ENCODE data around the gene KCTD2. TPM values are rescaled to one million over a fixed set of nuclear protein-coding genes. Genes with fewer than 3 reads are reported as not detected.
"Not testable (repeated sequence)": the region's sequence is repeated elsewhere in the genome, so short reads cannot be mapped to it uniquely, and the experiment has no call there.

The KCTD2 gene, protein sequence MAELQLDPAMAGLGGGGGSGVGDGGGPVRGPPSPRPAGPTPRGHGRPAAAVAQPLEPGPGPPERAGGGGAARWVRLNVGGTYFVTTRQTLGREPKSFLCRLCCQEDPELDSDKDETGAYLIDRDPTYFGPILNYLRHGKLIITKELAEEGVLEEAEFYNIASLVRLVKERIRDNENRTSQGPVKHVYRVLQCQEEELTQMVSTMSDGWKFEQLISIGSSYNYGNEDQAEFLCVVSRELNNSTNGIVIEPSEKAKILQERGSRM
- 43.2 TPM for total RNA-seq
- long read RNA-seq, transcript KCTD2-201 (6 exons, 3,635 nt), result major isoform, 18 of 55 reads
- long read RNA-seq, partial matches to known transcripts, result 3 of 55 reads
- long read RNA-seq, other reads (novel, unspliced or antisense), result 34 of 55 reads

DNA sequence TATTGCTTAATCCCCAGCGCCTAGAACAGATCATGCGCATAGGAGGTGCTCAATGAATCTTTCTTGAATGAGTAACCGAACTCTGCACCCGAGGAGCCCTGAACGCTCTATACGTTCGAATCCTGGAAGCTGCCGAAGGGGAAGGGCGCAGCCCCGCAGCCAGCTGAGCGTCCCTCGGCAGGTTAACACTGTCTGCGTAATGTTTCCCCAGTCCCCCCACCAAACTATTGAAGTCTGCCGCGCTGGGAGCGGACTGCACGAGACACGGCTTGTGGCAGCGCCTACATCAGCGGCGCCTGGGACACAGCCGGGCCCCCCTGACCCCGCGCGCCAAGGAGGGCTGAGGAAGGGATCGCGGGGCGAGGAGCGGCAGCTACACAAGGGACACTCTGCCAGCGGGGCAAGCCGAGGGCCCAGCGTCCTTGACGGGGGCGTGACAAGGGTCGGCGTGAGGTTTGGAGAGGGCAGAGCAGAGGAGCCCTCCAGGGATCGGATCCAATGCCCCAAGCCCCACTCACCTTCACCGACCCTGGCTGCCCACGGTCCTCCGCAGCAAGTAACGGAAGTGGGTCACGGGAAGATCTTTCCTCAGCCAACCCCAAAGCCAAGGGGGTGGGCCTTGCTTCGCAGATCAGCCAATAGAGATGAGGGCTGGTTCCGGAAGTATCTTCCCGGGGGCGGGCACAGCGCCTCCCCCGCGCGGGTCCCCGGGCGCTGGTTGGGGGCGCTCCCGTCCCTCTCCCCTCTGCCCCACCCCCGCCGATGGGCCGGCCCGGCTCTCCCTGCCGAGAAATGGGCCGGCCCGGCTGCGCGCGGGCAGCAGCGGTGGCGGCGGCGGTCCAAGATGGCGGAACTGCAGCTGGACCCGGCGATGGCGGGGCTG, at the start of gene KCTD2, which contains the start of gene ATP5PD:
KCTD2 (plus strand) TSS at position 819 of the 883 bp plus-strand sequence; CDS start at position 845, 26 bp downstream.
ATP5PD (minus strand) TSS at position 563 of the 883 bp plus-strand sequence. CDS start 4,319 bp downstream, outside the sequence.
- intact Hi-C loops (cut with DNase I), result no loop called here
- DNase-seq (ENCODE audit: low spot score), result peak; percentile 97

DNA sequence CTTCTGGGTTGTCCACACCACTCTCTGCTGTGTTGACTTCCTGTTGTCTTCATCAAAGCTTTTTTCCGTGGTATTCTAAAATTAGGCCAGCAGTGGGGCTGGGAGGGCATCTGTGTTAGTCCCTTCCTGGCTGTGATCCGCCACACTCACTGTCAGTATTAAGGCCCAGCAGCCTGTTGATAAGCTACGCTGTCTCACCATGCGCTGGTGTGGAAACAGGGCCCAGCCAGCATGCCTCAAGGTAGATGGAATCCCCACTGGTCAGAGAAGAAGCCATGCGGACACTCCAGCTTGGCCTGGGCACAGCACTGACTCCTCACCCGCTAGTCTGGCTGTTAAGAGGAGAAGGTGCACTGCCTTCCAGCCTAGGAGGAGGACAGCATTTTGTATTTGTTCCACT, 48.2 kb upstream of the KCTD2 start:
- no peak for DNase-seq (ENCODE audit: low spot score)
- intact Hi-C loops (cut with DNase I), result no loop called here

DNA sequence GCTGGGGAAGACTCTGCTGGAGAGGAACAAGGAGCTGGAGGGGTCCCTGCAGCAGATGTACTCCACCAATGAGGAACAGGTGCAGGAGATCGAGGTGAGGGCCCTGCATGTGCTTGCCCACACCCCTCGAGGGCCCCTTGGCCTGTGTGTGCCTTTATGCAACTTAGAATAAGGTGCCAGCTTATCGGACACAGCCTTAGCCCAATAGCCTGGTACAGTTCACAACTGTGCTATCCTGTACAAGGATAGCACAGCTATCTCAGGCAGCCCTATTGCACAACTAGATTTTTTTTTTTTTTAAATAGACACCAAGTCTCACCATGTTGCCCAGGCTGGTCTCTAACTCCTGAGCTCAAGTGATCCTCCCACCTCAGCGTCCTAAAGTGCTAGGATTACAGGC, 47.5 kb upstream of the KCTD2 start:
- no peak for DNase-seq (ENCODE audit: low spot score)
- intact Hi-C loops (cut with DNase I), result no loop called here

DNA sequence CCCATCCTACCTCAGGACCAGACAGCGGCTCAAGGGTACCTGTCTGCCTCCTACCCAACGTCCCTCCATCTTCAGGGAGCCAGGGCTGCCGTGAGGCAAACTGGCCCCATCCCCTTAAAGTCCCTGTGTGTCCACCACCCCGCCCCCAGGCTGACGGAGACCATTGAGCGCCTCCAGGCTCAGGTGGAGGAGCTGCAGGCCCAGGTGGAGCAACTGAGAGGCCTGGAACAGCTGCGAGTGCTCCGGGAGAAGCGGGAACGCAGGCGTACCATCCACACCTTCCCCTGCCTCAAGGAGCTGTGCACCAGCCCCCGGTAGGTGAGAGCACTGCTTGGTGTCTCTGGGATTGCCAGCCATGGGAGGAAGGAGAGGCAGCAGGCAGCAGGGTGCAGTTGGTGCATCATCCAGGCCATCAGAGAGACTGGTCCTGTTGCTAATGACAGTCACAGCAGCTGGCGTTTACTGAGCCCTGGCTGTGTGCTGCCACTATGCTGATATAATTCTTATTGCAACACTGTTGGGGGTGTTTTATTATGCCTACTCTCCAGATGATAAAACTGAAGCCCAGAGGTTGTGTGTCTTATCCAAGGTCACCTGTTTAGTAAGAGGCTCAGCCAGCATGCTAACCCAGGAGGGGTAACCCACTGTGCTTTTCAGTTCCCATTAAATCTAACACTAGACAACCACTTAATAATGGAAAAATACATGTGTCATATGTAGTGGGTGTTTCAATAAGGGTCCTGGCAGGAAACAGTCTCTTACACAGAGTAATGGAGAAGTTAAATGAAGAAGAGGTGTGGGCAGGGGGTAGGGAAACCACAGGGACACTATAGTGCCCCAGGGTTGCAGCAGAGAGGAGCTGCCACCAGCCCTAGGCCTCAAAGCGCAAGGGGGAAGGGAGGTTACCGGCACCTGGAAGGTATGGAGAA, 44.8 kb upstream of the KCTD2 start:
- no peak for DNase-seq (ENCODE audit: low spot score)
- intact Hi-C loops (cut with DNase I), result no loop called here

DNA sequence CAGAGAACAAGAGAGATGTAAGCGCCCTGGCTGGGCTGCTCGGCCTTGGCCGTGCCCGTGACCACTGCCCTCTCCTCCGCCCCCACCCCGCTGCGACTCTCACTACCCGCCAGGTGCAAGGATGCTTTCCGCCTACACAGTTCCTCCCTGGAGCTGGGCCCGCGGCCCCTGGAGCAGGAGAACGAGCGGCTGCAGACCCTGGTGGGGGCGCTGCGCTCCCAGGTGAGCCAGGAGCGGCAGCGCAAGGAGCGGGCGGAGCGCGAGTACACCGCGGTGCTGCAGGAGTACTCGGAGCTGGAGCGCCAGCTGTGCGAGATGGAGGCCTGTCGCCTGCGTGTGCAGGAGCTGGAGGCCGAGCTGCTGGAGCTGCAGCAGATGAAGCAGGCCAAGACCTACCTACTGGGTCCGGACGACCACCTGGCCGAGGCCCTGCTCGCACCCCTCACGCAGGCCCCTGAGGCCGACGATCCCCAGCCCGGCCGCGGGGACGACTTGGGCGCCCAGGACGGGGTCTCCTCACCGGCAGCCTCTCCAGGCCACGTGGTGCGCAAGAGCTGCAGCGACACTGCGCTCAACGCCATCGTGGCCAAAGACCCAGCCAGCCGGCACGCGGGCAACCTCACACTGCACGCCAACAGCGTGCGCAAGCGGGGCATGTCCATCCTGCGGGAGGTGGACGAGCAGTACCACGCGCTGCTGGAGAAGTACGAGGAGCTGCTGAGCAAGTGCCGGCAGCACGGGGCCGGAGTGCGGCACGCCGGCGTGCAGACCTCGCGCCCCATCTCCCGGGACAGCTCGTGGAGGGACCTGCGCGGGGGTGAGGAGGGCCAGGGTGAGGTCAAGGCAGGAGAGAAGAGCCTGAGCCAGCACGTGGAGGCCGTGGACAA, 43.7 kb upstream of the KCTD2 start:
- DNase-seq (ENCODE audit: low spot score), result no peak
- intact Hi-C loops (cut with DNase I), result no loop called here

DNA sequence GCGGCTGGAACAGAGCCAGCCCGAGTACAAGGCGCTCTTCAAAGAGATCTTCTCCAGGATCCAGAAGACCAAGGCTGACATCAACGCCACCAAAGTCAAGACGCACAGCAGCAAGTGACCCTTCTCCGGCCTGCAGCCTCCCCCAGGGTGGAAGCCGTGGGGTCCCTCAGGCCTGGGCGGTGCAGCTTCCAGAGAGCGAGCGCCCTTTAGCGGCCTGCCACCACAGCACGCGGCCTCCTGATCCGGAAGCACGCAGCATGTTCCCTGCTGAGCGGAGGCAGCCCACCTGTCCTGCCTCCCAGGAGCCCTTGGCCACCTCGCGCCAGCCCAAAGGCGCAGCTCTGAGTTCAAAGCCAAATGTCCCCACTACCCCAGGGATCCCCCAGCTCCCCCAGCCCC, 43.1 kb upstream of the KCTD2 start:
- DNase-seq (ENCODE audit: low spot score), result no peak
- intact Hi-C loops (cut with DNase I), result no loop called here

DNA sequence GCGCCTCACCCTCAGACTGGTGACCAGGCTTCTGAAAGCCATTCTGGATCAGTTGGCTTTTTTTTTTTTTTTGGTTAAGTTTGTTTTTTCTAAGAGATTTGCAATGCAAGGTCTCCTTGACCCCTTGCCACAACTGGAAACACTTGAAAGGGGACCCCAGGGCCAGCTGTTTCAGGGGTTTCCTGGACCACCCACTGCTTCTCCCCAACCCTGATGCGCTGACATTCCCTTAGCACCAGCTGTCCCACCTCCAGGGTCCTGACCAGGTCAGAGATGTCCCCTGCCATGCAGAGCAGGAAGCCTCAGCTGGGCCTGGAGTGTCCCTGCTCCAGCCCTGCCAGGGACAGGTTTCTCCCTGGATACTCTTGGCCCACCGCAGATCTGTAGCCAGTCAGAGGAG, 42.7 kb upstream of the KCTD2 start:
- DNase-seq (ENCODE audit: low spot score), result no peak
- intact Hi-C loops (cut with DNase I), result no loop called here

DNA sequence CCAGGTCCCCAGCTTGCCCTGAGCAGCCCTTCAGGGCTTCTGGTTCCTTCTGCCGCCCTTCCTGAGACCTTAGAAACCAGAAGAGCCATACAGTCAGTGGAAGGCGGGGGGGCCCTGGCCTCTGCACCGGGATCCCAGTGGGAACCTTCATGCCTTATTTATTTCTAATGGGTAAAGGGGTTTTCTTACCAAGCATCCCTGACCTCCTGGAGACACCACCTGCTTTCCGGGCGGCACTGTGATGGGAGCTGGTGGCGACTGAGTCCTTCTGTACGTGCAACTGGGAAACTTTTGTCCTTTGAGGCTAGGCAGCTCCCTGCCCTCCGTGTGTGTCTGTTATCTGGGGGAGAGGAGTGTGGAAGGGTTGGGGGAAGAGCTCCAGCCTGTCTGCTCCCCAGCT, 41.7 kb upstream of the KCTD2 start:
- intact Hi-C loops (cut with DNase I), result no loop called here

DNA sequence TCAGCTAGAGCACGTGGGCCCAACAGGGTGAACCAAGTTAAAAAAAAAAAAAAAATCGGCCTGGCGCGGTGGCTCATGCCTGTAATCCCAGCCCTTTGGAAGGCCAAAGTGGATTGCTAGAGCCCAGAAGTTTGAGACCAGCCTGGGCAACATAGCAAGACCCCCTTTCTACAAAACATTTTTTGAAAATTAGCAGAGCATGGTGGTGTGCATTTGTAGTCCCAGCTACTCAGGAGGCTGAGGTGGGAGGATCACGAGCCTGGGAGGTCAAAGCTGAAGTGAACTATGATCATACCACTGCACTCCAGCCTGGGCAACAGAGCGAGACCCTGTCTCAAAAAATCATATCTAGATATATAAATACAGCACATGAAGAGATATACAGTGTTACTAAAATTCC, 40.9 kb upstream of the KCTD2 start:
- DNase-seq (ENCODE audit: low spot score); intact Hi-C loops (cut with DNase I): not testable (repeated sequence)

More for the DNA sequence above, 41.7 kb upstream of the KCTD2 start:
- DNase-seq (ENCODE audit: low spot score), result no peak

DNA sequence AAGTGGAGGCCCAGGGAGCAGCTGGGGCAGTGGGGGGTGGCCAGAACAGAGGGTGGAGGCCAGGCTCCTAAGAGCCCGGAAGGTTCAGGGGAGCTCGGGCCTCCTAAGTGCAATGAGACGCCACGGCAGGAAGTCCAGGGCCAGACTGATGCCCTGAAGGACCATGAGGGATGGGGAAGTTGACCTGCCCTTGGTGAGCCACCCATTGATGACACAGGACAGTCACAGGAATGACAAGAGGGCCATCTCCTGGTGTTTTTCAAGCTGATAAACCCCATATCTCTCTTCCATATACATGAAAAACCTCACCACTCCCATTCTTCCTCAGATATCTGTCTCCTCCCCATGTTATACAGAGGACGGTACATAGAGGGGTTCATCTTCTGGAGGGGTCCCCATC, 40.4 kb upstream of the KCTD2 start:
- intact Hi-C loops (cut with DNase I), result no loop called here
- no peak for DNase-seq (ENCODE audit: low spot score)

DNA sequence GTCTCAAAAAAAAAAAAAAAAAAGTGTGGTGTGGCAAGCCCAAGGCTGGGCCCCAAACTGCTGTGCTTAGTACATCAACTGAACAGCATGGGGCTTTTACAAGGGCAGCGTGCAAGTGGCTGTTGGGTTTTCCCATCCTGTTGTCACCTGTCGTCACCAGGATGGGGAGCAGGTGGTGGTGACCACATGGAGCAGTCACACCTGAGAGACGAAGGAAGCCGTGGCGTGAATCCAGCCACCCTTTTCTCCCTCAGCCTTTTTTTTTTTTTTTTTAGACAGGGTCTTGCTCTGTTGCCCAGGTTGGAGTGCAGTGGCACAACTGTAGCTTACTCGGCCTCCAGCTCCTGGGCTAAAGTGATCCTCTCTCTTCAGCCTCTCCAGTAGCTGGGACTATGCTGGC, 38.7 kb upstream of the KCTD2 start:
- no peak for DNase-seq (ENCODE audit: low spot score)
- intact Hi-C loops (cut with DNase I), result no loop called here

DNA sequence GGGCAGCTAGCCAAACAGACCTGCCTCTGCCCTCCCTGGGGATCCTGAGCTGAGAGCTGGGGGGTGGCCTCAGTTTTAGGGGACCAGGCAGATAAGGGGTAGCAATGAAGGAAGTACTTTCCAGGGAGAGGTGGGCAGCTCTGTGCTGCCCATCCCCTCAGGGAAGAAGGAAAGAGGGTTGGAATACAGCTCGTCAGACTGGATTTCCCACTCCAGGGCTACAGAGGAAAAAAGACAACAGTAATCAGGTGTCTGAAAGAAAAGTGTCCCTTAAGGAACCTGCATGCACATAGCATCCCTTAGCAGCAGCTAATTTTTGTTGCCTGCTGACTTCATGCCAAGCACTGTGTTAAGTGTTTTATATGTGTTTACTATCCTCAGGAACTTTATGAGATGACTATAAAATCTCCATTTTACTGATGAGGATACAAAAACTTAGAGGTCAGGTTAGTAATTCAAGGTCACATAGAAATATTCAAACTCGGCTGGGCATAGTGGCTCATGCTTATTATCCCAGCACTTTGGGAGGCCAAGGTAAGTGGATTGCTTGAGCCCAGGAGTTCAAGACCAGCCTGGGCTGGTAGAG, 37.8 kb upstream of the KCTD2 start:
- DNase-seq (ENCODE audit: low spot score), result no peak
- intact Hi-C loops (cut with DNase I), result no loop called here

DNA sequence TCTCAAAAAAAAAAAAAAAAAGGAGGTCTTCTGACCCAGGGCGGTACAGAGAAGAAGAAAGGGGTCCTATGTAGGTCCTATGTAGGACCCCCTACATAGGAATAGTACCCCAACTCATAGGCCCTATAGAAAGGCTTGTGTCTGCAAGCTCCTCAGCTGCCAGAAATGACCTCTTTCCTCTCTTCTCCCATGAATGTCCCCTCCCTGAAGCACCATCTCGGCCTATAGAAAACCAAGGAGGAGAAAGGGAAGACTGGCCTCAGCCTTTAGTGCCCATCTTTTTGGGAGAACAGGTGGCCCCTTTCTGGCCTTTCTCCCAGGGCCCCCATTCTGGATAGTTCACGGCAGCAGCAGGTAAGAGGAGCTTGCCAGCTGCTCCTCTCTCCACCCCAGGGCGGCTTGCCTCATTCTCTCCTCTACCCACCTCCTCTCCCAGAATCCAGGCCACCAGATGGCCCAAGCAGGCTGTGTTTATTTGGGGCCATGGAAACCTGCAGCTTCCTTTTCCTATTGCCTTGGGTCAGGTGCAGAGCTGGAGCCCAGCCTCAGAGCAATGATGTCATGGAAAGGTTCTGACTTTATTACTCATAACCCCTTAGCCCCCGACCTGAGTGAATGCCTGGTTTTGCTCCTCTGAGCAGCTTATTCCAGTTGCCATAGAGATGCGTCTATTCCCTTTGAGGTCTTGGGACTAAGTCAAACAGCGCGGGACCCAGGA, 36.2 kb upstream of the KCTD2 start:
- no peak for DNase-seq (ENCODE audit: low spot score)
- intact Hi-C loops (cut with DNase I), result no loop called here

DNA sequence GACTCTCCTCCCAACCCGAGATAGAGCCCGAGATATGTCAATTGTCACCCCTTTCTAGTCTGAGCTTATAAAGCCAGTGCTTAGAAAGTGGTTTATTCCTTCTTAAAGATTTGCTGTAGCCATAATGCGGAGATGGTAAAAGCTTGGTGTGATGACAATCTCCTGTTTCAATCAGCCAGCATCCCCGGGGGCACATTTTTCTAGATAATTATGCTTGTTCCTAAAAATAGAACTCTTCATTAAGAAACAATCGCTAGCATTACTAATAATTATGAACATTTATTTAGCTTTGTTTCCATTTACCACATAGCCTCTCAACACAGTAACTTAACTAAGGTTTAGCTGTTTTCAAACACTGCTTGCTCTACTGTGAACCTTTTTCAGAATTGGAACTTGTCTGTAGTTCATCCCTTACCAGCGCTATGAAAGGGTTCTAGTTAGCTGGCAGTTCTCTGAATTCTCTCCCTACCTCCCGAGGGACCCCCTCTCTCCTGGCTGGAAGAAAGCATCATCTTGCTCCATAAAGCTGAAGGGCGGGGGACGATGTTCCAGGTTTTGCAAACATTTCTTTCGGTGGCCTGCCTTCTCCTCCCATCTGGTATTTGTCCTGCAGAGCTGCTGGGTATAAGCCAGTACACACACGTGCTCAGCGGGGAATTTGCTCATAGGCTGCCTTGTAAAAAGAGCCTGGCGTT, 35.5 kb upstream of the KCTD2 start:
- intact Hi-C loops (cut with DNase I), result loop anchor here (2.0 kb wide), 1 partner anchor 21 kb away; no protein-coding TSS in a partner anchor
- no peak for DNase-seq (ENCODE audit: low spot score)

DNA sequence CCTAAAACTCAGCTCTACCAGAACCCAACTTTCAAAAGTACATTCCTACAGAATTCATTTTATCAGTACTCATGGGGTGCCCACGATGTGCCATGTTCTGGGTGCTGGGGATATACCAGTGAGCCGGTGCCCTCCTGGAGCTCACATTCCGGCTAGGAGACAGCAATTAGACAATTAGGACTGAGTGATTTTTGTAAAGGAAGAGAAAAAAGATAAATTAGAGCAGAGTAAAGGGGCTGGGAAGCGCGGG, 35.0 kb upstream of the KCTD2 start:
- intact Hi-C loops (cut with DNase I), result loop anchor here (2.0 kb wide), 1 partner anchor 21 kb away; no protein-coding TSS in a partner anchor
- no peak for DNase-seq (ENCODE audit: low spot score)

DNA sequence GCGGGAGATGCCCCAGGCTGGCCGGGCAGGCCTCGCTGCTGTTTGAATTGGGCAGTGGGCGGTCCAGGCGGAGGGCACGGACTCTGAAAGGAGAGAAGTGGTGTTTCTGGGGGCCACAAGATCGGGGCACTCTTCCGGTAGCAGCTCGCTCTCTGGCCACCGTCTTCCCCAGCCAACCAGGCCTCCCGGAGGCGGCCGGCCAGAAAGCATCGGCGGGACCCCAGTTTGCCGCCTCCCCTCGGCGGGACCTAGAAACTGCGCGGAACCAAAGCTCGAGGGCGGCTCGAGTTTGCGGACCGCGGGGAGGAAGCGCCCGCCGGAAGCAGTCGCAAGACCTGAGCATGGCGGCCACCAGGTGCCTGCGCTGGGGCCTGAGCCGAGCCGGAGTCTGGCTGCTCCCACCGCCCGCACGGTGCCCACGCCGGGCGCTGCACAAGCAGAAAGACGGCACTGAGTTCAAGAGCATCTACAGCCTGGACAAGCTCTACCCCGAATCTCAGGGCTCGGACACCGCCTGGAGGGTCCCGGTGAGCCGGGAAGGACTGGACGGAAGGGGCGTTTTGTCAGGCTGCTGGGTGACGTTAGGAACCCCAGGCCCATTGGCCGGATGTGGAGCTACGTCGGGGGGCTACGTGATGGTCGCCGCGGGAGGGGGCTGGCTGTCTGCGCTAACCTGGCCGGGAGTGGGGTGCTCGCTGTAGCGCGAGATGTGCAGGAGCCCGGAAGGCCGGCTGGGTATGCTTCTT, 34.5 kb upstream of the KCTD2 start, which contains the start of gene MRPL58:
MRPL58 (plus strand) TSS at position 325 of the 746 bp plus-strand sequence; CDS start at position 342, 17 bp downstream.
- peak; percentile 91 for DNase-seq (ENCODE audit: low spot score)
- intact Hi-C loops (cut with DNase I), result loop anchor here (2.0 kb wide), 1 partner anchor 20 kb away; no protein-coding TSS in a partner anchor

All from cardiac septum (tissue), 1 donor.